ENCODE data around the gene DEGS2.

The DEGS2 gene

GRCh38 chr14:100147691-100148464 lies 11.6 kb downstream of the DEGS2 start:
- no peak for DNase-seq

- DNase-seq: no peak
Measured at GRCh38 chr14:100147181-100147631, 12.2 kb downstream of the DEGS2 start.

GRCh38 chr14:100146531-100147091 lies 12.8 kb downstream of the DEGS2 start:
- no peak for DNase-seq

- no peak for DNase-seq
Measured at GRCh38 chr14:100145682-100146464, 13.6 kb downstream of the DEGS2 start.

DNA sequence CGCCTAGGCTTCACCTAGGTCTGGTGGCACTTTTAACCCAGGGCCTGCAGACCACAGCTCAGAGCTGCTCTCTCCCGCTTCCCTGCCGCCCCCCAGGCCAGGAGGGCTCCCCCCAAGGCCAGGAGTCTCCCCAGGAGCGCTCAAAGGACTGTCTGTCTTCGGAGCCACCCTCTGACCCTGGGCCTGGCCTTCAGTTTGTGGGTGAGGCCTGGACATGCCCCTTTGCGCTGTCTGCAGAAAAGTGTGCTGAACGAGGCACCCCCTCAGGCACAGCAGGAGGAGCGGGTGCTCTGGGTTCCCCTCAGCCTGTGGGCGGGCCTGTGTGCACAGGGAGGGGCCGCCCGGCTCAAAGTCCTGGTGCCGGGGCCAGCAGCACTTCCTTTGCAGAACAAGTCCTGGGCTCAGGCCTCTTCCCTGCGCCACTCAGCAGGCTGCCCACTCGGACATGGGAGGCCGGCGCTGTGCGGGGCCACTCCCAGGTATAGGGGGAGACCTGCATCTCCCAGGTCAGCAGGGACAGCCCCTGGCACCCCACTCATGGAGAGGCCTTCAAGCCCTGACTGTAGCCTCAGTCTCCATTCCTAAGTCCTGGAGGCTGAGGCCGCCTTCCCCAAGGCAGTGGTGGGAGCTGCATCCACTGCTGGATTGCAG lies 14.3 kb downstream of the DEGS2 start:
- no peak for DNase-seq

DNA sequence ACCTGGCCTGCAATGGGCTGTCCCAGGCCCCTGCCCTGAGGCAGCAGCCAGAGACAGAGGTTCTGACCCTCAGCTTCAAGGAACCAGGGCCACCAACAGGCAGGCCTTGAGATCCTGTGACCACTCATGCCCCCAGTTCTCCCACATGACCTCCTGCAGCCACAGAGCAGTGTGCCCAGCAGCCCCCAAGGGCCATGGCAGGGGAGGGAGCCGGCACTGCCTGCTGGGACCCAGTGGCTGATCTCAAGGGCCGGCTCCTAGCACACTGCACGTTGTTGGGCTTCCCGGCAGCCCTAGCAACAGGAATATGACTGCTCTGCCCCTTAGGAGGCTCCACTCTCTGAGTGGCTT lies 14.8 kb downstream of the DEGS2 start:
- no peak for DNase-seq

DNA sequence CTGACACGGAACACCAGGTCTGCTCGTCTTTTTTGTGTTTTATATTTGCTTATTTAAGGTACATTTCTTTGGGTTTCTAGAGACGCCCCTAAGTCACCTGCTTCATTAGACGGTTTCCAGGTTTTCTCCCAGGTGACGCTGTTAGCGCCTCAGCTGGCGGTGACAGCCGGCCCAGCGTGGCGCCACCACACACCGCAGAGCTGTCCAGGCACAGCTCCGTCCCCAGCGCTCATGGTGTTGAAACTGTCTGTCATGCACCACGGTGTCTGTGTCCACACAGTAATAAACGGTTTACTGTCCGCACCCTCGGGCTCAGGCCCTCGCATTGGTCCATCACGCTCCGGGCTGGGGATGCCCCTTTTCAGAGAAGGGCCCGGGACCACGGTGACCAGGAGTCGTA lies 15.5 kb downstream of the DEGS2 start:
- no peak for DNase-seq

DNA sequence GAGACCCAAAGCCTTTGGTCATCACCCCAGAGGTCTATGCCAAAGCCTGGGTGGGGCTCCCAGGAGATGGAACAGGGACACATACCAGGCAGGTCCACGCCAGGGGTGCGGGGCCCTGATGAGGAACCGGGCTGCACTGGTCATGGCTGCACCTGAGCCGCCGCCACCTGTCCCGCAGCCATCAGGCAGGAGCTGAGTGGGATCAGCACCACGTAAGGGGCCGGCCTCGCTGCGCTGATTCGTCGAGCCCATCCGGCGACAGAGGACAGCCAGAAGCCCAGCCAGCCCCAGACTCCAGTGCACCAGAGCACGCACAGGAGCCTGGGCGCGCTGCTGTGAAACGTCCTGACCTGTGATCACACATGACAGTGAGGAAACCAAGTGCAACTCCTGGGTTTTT lies 15.9 kb downstream of the DEGS2 start:
- no peak for DNase-seq

DNA sequence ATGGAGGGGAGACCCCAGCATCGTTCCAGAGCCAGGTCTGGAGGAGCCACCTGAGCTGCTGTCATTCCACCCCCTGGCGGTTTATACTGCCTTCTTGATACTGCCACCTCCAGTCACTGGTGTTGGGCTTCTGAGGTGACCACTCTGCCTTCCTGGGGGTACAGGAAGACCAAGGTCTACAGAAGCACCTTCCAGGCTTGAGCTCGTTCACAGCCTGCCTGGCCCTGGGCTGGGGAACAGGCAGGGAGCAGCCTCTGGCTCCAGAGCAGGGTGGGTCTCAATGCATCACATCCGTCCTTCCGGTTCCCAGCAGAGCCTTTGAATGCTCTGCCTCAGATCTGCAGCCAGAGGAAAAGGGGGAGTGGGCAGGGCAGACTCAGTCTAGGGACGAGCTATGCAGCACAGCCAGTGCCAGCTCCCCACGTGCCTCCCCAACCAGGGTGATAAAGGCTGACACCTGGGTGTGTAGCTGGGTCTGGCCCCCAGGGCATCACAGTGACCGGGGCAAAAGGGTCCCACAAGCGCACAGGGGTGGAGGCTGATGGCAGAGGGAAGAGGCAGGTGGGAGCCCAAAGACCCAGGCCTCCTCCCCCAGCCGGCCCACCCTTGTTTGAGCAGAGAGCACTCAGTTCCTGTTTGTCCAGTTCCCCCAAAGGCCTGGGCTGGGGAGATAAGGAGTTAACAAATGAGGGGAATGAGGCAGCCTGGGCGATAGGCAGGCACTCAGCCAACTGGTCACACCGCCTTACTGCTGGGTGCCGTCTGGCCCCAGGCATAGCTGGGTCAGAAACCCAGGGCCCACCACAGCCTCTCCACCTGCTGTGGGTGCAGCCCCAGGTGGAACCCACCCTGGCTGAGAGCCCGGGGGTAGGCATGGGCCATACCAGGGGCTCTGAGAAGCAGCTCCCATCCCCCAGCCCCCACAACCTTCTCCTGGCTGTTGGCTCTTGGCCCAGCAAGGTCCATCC lies 17.1 kb downstream of the DEGS2 start:
- DNase-seq: no peak

- no peak for DNase-seq
Measured at GRCh38 chr14:100141098-100141497, 18.3 kb downstream of the DEGS2 start.

DNA sequence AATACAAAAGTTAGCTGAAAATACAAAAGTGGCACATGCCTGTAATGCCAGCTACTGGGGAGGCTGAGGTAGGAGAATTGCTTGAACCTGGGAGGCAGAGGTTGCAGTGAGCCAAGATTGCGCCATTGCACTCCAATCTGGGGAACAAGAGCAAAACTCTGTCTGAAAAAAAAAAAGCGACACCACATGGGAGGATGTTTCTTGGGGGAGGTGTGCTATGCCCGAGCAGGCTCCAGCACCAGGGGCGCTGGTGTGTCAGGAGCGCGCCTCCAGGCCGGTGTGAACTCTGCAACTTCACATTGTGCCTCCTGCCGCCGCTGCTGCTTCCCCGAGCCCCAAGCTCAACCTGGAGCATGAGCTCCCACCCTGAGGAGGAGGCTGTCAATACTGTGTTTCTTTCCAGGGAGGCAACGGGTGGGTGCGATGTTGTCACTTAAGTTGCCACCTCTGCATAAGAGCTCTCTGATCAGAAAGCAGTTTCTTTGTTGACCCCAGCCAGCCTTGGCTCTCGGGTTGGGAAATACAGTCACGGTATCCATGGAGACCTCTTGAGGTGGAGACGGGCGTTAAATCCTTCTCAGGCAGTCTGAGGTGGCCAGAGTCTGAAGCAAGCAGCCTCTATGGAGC lies 18.9 kb downstream of the DEGS2 start:
- no peak for DNase-seq

- DNase-seq: no peak
Measured at GRCh38 chr14:100138955-100139354, 20.5 kb downstream of the DEGS2 start.

GRCh38 chr14:100138082-100138787 lies 21.2 kb downstream of the DEGS2 start:
- no peak for DNase-seq

DNA sequence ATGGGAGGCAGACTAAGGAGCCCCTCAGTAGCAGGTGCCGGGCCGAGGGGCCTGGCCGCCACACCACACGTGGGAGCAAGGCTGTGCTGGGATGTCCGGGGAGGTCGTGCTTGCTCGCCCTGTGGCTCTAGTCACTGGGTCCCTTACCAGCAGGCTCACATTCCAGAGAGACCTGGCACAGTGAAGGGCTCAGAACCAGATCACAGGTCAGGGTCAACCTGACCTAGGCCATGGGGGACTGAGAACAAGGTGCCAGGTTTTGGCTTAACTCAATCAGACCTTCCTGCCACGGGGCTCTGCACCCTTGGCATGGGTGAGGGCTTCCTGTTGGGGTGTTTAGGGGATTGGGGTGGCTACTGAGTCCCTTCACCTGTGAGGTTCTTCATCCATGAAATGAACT lies 22.3 kb downstream of the DEGS2 start:
- no peak for DNase-seq

DNA sequence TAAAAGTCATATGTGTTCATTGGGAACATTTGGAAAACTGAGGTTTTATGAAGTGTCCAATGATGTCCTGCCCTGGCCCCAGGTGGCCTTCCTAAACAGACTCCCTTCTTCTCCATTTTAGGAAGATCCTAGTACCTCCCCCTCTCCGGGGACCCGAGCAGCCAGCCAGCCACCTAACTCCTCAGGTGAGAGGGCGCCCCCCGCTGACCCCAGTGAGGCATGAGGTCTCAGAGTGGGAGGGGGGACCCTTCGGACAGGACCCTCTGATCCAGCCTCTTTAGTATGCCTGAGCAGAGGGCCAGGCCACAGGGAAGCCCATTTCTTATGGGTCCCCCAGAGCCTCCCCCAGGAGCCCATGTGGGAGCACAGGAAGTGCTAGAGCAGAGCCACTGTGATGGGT lies 23.7 kb downstream of the DEGS2 start:
- no peak for DNase-seq

- peak; percentile 30 for DNase-seq
Measured at GRCh38 chr14:100135073-100135472, 24.4 kb downstream of the DEGS2 start.

DNA sequence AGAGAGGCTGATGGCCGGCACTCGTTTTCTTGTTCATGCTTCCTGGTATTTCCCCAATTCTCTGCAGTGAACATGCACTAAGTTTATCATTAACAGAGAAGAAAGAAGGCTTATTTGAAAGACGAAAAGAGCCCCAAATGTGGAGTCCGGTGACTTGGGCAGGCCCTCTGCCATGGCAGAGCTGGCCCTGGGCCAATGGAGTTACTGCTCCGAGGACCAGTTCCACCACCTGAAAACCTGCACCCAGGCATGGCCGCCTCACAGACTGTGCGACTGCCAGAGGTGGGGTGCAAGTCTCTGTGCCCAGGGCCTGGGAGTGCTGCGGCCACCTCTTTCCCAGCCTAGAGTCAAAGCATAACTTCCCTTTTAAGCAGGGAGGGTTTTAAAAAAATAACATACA lies 24.9 kb downstream of the DEGS2 start:
- DNase-seq: no peak

- no peak for DNase-seq
Measured at GRCh38 chr14:100132903-100133510, 26.4 kb downstream of the DEGS2 start.

GRCh38 chr14:100132161-100132902 lies 27.1 kb downstream of the DEGS2 start:
- no peak for DNase-seq

GRCh38 chr14:100131181-100131580 lies 28.3 kb downstream of the DEGS2 start:
- peak; percentile 74 for DNase-seq
